Mesenchymal stem cell (in vitro differentiated cells and primary cell): Measurements from ENCODE around the gene BTD.

ENCODE experiments used
- DNase-seq: peaks from one replicate; pipeline ENCODE4 v3.0.0-alpha.2; 2013
- H2AFZ ChIP-seq: one replicate; pipeline ENCODE4 v1.6.1; 2013; ENCODE audit warnings: low read depth, mild to moderate bottlenecking, control low read depth, inconsistent platforms, low read length, moderate library complexity
- H2AK5ac ChIP-seq: 2 replicates; pipeline ENCODE4 v1.6.1; 2013; ENCODE audit warnings: low read length, moderate library complexity, mild to moderate bottlenecking, inconsistent platforms; ENCODE audit not compliant: severe bottlenecking
- H2BK120ac ChIP-seq: one replicate; pipeline ENCODE4 v1.6.1; 2013; ENCODE audit warnings: low read depth, mild to moderate bottlenecking, inconsistent platforms, low read length, moderate library complexity
- H2BK12ac ChIP-seq, 2 experiments: one replicate each; pipeline ENCODE4 v1.6.1; 2013; ENCODE audit warnings: inconsistent platforms in 2 of 2, low read length in 2 of 2, mild to moderate bottlenecking in 2 of 2, moderate library complexity in 2 of 2, control low read depth in 1 of 2
- H2BK15ac ChIP-seq: one replicate; pipeline ENCODE4 v1.6.1; 2013; ENCODE audit warnings: mild to moderate bottlenecking, low read depth, inconsistent platforms; ENCODE audit not compliant: poor library complexity, severe bottlenecking
- H2BK5ac ChIP-seq: 2 replicates; pipeline ENCODE4 v1.6.1; 2013; ENCODE audit warnings: low read depth, mild to moderate bottlenecking, low read length, control low read depth, inconsistent platforms; ENCODE audit not compliant: poor library complexity, severe bottlenecking
- H3K14ac ChIP-seq, 2 experiments: one replicate each; pipeline ENCODE4 v1.6.1; 2013; ENCODE audit warnings: inconsistent platforms in 2 of 2, low read length in 2 of 2, control low read depth in 1 of 2, mild to moderate bottlenecking in 1 of 2, moderate library complexity in 1 of 2
- H3K18ac ChIP-seq, 2 experiments: one replicate each; pipeline ENCODE4 v1.6.1; 2013; ENCODE audit warnings: inconsistent platforms in 2 of 2, low read length in 2 of 2, control low read depth in 1 of 2, low read depth in 1 of 2, mild to moderate bottlenecking in 1 of 2
- H3K23ac ChIP-seq, 2 experiments: one replicate each; pipeline ENCODE4 v1.6.1; 2013; ENCODE audit warnings: inconsistent platforms in 2 of 2, low read length in 2 of 2, mild to moderate bottlenecking in 2 of 2, moderate library complexity in 2 of 2, control low read depth in 1 of 2
- H3K27ac ChIP-seq: 2 replicates; pipeline ENCODE4 v1.5.1; 2013; ENCODE audit warnings: mild to moderate bottlenecking, moderate library complexity, low read length, control low read depth, inconsistent platforms; ENCODE audit not compliant: poor library complexity, severe bottlenecking
- H3K27me3 ChIP-seq, 2 experiments: 2 replicates each; pipeline versions ENCODE4 v1.6.1 to v1.7.0; 2013; ENCODE audit warnings: low read length in 2 of 2, mild to moderate bottlenecking in 2 of 2, moderate library complexity in 2 of 2, control low read depth in 1 of 2, inconsistent platforms in 1 of 2; ENCODE audit not compliant: control insufficient read depth in 1 of 2, insufficient read depth in 1 of 2
- H3K36me3 ChIP-seq, 2 experiments: 2 replicates each; pipeline versions ENCODE4 v1.6.1 to v1.7.0; 2013; ENCODE audit warnings: low read length in 2 of 2, control low read depth in 1 of 2, inconsistent platforms in 1 of 2, low read depth in 1 of 2, mild to moderate bottlenecking in 1 of 2; ENCODE audit not compliant: insufficient read depth in 2 of 2, control insufficient read depth in 1 of 2
- H3K4ac ChIP-seq, 2 experiments: one replicate each; pipeline ENCODE4 v1.6.1; 2013; ENCODE audit warnings: inconsistent platforms in 2 of 2, low read length in 2 of 2, mild to moderate bottlenecking in 2 of 2, moderate library complexity in 2 of 2, control low read depth in 1 of 2, low read depth in 1 of 2
- H3K4me1 ChIP-seq: 2 replicates; pipeline ENCODE4 v1.6.1; 2013; ENCODE audit warnings: low read depth, low read length, control low read depth; ENCODE audit not compliant: control insufficient read depth, insufficient read depth
- H3K4me2 ChIP-seq: 2 replicates; pipeline ENCODE4 v1.6.1; 2013; ENCODE audit warnings: low read length, mild to moderate bottlenecking, inconsistent platforms; ENCODE audit not compliant: poor library complexity, severe bottlenecking
- H3K4me3 ChIP-seq, 2 experiments: 2 replicates each; pipeline versions ENCODE4 v1.5.1 to v1.7.0; 2013; ENCODE audit warnings: low read length in 2 of 2, mild to moderate bottlenecking in 2 of 2, control low read depth in 1 of 2, low read depth in 1 of 2; ENCODE audit not compliant: insufficient read depth in 1 of 2
- H3K79me1 ChIP-seq: replicated peaks from 2 replicates; pipeline ENCODE4 v1.6.1; 2013; ENCODE audit warnings: mild to moderate bottlenecking, control low read depth, low read length, inconsistent platforms; ENCODE audit not compliant: poor library complexity, severe bottlenecking
- H3K9ac ChIP-seq: 2 replicates; pipeline ENCODE4 v1.7.0; 2013; ENCODE audit warnings: mild to moderate bottlenecking, low read length, moderate library complexity
- H3K9me3 ChIP-seq: 2 replicates; pipeline ENCODE4 v1.7.0; 2013; ENCODE audit warnings: mild to moderate bottlenecking, low read length; ENCODE audit not compliant: control insufficient read depth
- H4K8ac ChIP-seq: one replicate; pipeline ENCODE4 v1.6.1; 2013; ENCODE audit warnings: inconsistent platforms, mild to moderate bottlenecking, low read length, moderate library complexity
- H4K91ac ChIP-seq: one replicate; pipeline ENCODE4 v1.6.1; 2013; ENCODE audit warnings: mild to moderate bottlenecking, low read length, inconsistent platforms
- WGBS: methylation state at CpG from one replicate; pipeline ENCODE4 v1.1.7; 2013; ENCODE audit warnings: mixed read lengths; 5-methylcytosine and 5-hydroxymethylcytosine counted together

BTD gene

DNA sequence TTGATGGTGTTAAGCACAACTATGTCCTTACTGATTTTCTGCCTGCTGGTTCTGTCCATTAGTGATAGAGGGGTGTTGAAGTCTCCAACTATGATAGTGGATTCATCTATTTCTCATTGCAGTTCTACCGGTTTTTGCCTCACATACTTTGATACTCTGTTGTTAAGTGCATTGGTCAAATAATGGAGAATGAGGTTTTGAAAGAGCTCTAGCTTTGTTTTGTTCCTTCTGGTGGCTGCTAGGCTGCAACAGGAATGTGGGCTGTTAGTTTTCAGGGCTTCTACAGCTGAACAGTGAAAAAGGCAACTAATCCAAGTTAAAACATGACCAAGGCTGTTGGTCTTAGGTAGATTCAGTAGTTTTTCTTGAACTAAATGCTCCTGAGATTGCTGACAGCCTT, 62.6 kb downstream of the BTD start:
- Histone ChIP-seq H3K9me3 (no peaks in the 10 kb centered on the region), H4K8ac (no peak overlapping the region), H3K18ac (no peak overlapping the region), H3K27me3 (no peaks in the 10 kb centered on the region), H2AK5ac (no peak overlapping the region), H3K14ac (no peak overlapping the region), H3K4me2 (no peak overlapping the region), H3K4me3 (no peak overlapping the region), H2BK12ac (no peak overlapping the region), H3K23ac (no peak overlapping the region), H3K4me1 (no peaks in the 10 kb centered on the region), H3K4ac (no peak overlapping the region), H3K27ac (no peak overlapping the region), H3K36me3 (peaks cover 6 to 39% of the 10 kb centered on the region in 2 experiments), H2AFZ (no peak overlapping the region), H3K79me1 (no peaks in the 10 kb centered on the region), H2BK15ac (no peak overlapping the region), H2BK5ac (no peak overlapping the region), H2BK120ac (no peak overlapping the region), H4K91ac (no peak overlapping the region), H3K9ac (no peak overlapping the region)
- 100% methylated on average over 1 of the region's 1 CpG for WGBS
- no peak for DNase-seq

DNA sequence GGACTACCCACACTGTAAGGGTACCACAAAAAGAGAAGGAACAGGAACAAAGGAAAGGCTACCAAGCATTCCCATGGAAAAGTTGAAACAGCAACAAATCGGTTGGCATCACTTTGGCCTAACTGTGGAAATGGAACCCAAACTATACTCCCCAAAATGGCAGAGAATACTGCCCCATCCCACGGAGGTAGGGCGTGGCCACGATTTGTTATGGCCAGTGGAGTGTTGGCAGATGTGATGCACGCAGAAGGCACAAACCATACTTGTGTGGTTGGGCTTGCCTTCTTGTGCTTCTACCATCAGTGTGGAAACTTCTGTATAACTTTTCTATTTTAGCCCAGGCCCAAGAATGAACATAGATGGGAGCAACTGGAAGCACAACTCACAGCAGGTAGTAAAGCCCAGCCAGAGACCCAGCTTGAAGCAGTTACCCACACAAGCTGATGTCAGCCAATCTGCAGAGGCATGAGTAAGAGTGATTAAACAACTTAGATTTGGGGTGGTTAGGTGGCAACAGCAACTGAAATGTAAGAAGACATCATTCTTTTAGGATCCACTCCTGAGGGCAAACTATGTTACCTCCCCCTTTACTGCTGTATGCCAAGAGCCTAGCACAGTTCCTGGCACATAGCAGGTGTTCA, 64.1 kb downstream of the BTD start:
- no peak overlapping the region for H3K9ac ChIP-seq
- no peaks in the 10 kb centered on the region for H3K79me1 ChIP-seq
- H3K27ac ChIP-seq, result no peak overlapping the region
- DNase-seq, result no peak
- H3K27me3 ChIP-seq, result no peaks in the 10 kb centered on the region
- no peak overlapping the region for H2BK15ac ChIP-seq
- peaks cover 10 to 54% of the 10 kb centered on the region in 2 experiments for H3K36me3 ChIP-seq
- no peak overlapping the region for H3K4me2 ChIP-seq
- no peak overlapping the region for H3K18ac ChIP-seq
- no peak overlapping the region for H2BK12ac ChIP-seq
- H2AK5ac ChIP-seq, result no peak overlapping the region
- no peak overlapping the region for H2BK120ac ChIP-seq
- no peak overlapping the region for H2BK5ac ChIP-seq
- no peaks in the 10 kb centered on the region for H3K4me1 ChIP-seq
- H4K8ac ChIP-seq, result no peak overlapping the region
- H2AFZ ChIP-seq, result no peak overlapping the region
- WGBS, result 97% methylated on average over 5 of the region's 5 CpGs
- H3K4me3 ChIP-seq, result no peak overlapping the region
- H3K9me3 ChIP-seq, result no peaks in the 10 kb centered on the region
- no peak overlapping the region for H4K91ac ChIP-seq
- no peak overlapping the region for H3K23ac ChIP-seq
- no peak overlapping the region for H3K4ac ChIP-seq
- no peak overlapping the region for H3K14ac ChIP-seq

GRCh38 chr3:15666277-15666676, 64.7 kb downstream of the BTD start:
- H3K27ac ChIP-seq, result no peak overlapping the region
- no peaks in the 10 kb centered on the region for H3K79me1 ChIP-seq
- H3K14ac ChIP-seq, result no peak overlapping the region
- no peak overlapping the region for H3K23ac ChIP-seq
- DNase-seq, result no peak
- no peak overlapping the region for H4K91ac ChIP-seq
- H3K4me1 ChIP-seq, result no peaks in the 10 kb centered on the region
- no peak overlapping the region for H2BK15ac ChIP-seq
- no peak overlapping the region for H3K18ac ChIP-seq
- 98% methylated on average over 4 of the region's 5 CpGs for WGBS
- H4K8ac ChIP-seq, result no peak overlapping the region
- no peak overlapping the region for H2BK12ac ChIP-seq
- H2BK120ac ChIP-seq, result no peak overlapping the region
- no peak overlapping the region for H3K4me3 ChIP-seq
- no peak overlapping the region for H2BK5ac ChIP-seq
- H3K9me3 ChIP-seq, result no peaks in the 10 kb centered on the region
- no peak overlapping the region for H3K9ac ChIP-seq
- no peak overlapping the region for H2AK5ac ChIP-seq
- no peak overlapping the region for H3K4me2 ChIP-seq
- no peaks in the 10 kb centered on the region for H3K27me3 ChIP-seq
- H3K4ac ChIP-seq, result no peak overlapping the region
- H3K36me3 ChIP-seq, result peaks cover 10 to 61% of the 10 kb centered on the region in 2 experiments
- H2AFZ ChIP-seq, result no peak overlapping the region

DNA sequence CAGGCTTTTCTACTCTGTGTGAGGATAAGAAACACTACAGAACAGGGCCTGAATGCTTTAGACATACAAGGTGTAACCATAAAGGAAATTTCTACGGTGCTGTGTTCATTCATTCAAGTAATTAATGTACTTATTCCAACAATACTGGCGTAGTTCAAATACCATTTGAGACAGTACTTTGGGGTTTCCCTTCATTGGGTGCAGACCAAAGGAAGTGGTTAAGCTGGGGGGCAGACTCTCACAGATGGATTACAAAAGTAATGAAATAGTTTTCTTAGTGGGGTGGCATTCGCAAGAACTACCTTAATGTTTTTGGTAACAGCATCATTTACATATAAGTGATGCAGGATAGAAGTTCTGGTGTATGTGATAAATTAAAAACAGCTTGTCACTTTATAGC, 65.9 kb downstream of the BTD start:
- DNase-seq, result no peak
- Histone ChIP-seq H3K4me2 (no peak overlapping the region), H3K14ac (no peak overlapping the region)

More for the DNA sequence above, 65.9 kb downstream of the BTD start:
- Histone ChIP-seq H3K79me1 (peaks cover under 1% of the 10 kb centered on the region), H3K18ac (no peak overlapping the region), H2BK120ac (no peak overlapping the region), H2BK5ac (no peak overlapping the region), H3K9me3 (no peaks in the 10 kb centered on the region), H3K9ac (no peak overlapping the region), H2BK12ac (no peak overlapping the region), H3K27ac (no peak overlapping the region), H3K4me1 (no peaks in the 10 kb centered on the region), H2BK15ac (no peak overlapping the region), H2AK5ac (no peak overlapping the region), H3K36me3 (peaks cover 15 to 73% of the 10 kb centered on the region in 2 experiments), H3K23ac (no peak overlapping the region), H2AFZ (no peak overlapping the region), H3K27me3 (no peaks in the 10 kb centered on the region), H3K4ac (no peak overlapping the region), H4K91ac (no peak overlapping the region), H3K4me3 (no peak overlapping the region), H4K8ac (no peak overlapping the region)
- 100% methylated on average over 1 of the region's 3 CpGs for WGBS
